Hematopoietic multipotent progenitor cell treated with erythropoietin and hydrocortisone succinate and interleukin-3 and kit ligand, for 6 days (in vitro differentiated cells): ENCODE results near the gene STARD8.
"Not testable (repeated sequence)": the region's sequence is repeated elsewhere in the genome, so short reads cannot be mapped to it uniquely, and the experiment has no call there.

ENCODE experiments used
- DNase-seq: peaks from one replicate; pipeline ENCODE4 v3.0.0-alpha.2; 2015

Gene STARD8

DNA sequence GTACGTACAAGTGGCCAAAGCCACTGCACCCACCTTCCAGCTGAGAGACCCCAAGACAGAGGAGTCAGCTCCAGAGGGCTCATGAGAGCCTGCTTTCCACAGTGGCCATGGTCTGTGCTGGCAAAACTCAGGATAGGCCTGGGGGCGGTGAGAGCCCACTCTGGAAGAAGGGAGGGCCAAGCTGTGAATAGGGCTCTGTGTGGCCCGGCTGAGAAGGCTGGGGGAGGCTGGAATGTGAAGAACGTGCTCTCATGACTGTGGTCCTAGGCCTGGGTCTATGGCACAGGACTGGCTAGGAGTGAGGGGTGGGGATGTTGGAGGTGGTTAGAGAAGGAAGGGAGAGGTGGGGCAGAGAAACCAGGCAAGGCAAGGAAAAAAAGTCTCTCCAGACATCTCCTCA, 13.3 kb downstream of the STARD8 start:
- no peak for DNase-seq

DNA sequence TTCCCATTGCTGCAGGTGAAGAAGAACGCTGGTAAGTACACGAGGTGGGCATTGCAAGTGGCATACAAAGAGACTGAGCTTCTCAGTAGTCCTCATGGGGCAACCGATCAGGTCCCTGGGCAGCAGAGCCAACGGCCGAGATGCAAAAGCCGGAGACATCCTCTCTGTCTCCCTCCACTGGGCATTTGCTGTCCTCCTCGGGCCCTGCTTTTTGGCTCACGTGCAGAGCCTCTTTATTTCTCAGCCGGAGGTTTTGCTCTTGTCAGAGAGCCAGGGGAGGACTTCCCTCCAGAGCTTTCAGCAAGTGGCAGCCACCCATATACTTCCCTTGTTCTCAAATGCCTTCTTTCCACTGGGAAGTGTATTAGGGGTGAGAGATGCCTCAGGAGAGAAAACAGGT, 18.0 kb downstream of the STARD8 start:
- no peak for DNase-seq

DNA sequence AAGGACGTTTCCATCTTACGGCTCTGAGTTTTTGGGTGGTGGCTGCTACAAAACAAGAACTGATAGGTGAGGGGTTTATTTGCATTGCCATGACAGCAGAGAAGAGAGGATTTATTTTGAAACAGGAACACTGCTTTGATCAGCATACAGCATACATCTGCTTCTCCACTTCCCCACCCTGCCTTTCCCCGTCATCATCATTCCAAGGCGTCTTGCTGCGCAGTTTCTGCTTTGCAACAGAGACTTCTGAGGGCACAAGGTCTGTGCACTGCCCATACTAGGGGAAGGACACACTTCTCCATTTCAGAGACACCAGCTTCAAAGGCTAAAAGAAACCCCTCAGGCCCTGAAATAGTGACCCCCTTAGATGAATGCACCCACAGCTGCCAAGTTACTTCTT, 19.1 kb downstream of the STARD8 start:
- DNase-seq, result no peak

DNA sequence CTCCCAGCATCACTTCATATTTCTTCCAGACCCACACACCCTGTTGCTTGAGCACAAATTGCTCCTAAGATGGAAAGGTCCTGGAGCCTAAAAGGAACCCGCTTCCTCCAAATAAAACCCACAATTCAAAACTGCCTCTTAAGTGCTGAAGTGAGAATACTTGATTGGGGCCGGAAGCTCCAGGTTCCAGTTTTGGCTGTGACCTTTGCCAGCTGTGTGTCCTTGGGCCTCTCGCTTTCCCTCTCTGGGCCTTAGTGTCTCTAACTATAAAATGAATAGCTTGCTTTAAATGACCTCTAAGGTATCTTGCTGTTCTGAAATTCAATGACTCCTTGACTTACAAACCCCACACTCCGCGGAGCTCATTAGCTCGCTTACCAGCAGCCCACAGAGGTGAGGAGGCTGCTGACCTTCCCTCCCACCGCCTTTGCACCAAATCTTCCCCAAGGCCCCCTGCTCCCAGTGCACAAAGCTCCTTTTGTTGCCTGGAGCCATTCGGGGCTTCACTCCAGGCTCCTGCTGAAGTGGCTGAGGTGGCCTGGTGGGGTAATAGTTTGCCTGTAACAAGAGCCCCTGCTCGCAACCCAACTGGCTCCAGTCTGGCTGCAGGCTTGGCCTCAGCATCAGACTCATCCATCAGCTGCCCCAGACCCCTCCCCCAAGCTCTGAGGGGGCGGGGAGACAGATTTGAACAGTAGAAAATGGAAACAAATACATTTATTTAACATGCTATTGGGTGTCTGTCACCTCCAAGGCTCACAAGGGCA, 21.8 kb downstream of the STARD8 start:
- DNase-seq, result no peak

DNA sequence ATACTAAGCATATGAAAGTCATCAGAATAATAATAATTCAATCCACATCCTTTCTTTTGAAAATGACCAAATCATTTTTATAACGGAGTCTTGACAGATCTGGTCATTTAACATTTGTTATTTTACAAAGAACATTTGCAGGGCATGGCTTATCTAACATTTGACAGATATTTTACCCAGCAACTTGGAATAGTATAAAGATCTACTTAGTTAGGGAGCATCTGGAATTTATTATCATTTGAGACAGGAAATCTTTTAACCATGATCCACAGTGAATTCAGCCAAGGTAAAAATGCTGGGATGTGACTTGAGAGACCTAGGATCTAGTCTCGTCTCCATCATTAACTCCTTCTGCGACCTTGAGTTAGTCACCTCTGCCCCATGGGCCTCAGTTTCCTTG, 22.4 kb downstream of the STARD8 start:
- DNase-seq, result no peak

DNA sequence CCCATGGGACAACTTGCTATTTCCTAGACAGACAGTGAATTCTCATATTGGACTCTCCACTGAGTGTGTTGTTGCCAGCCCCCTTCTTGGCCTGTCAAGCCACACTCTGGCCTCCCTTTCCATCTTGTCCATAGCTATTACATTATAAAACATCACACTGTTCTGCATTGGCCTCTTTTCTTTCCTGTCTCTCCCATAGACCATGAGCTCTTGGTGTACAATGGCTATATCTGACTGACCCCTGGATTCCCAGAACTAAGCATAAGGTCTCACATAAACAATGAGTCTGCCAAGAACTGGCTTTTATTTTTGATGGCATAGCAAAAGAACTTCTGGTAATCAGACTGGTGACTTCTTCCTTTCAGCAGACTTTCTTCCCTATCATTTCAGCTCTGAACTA, 23.8 kb downstream of the STARD8 start:
- DNase-seq, result no peak

DNA sequence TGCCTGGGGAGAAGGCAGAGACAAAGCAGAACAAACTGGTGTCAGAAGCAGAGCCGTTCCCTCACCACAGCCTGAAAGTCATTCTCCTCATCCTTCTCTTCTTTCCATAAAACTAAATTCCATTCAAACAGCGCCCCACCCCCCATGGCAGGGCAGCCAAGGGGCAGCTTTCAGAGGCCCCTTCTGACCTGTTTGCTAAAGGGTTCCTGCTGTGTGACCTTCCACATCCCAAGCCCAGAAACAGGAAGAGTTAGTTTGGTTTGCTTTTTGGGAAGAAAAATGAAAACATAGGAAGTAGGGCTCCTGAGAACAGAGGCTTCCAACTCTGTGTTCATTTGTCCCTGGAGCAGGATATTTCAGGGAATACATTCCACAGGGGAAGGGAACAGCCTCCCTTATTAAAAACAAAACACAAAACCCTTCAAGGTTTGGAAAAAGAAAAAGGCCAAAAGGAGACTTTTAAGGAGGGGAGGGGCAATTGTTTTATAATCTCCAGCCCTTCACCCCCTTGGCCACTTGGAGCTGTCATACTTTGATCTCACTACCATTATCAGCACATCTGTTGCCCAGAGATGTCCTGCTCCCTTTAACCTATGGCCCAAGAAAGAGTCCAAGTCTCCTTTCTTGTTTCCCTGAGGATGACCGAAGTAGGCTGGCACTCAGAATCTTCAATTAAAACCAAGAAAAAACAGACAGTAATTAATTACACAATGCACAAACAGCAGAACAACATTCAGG, 25.3 kb downstream of the STARD8 start:
- no peak for DNase-seq

DNA sequence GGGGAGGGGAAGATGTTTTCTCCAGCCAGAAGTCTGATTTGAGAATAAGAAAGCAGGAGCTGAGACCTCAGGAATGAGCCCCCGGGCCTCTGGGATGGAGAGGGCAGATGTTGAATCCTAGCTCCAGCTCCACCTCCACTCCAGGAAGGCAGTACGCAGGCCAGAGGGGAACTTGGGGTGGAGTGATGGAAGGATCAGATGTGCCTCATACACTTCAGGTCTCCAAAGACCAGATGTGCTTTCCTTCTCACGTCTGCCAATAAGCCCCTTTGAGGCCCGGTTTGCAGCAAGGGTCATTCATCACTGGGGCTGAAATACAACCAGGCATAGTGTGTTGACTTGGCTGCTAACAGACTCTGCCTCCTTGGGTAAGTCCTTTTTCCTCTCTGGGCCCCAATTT, 28.1 kb downstream of the STARD8 start:
- DNase-seq, result no peak

DNA sequence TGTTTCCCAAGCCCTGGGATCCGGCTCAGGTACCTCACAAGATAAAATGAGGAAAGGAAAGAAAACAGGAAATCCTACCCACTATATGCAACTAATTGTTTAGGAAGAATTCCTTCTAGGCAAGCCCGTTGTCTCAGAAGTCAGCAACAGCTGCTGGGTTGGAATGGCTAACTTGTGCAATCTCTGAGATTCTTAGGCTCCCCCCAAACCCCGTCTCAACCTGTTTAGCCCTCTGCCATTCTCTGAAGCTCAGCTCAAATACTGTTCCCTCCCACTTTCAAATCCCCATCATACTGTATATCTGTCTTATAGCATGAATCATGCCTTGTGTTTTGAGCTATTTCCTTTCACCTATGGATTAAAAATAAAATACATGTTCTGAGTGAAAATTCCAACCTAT, 28.9 kb downstream of the STARD8 start:
- DNase-seq, result no peak

DNA sequence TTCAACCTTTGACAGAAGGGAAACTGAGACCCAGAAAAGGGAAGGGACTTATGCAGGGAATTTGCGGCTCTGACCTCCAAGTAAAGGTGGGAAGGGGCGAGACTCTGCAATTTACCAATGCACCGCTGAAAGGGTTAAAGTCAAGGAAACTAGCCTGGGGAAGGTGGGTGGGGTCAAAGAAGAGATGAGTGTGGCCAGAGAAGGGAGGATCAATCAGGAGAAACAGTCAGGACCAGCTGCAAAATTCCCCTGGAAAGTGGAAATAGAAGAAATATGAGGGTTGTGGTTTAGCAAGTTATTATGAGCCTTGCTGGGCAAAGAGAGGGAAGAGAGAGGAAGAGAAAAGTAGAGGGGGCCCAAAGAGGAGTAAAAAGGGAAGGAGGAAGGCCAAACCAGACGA, 30.5 kb downstream of the STARD8 start:
- no peak for DNase-seq

DNA sequence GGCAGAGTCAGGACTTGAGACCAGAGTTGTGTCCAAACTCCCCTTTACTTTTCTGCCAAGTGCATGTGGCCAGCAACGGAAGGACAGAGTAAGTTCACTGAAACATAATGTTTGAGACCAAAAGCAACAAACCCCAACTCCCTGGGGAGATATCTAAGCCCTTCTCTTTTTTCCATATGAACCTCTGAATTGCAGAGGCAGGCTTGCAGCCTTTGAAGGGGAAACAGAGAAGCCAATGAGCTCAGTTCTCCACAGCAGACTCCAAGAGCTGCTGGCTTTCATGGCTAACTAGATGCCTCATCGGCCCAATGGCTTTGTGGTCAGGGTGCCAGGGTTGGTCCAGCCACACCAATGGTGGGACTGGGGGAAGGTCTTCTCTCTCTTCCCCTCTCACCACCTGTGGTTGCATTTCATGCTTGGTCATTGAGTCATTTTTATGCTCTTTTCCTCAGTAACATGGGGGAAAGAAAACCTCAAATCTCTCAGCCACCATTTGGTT, 34.0 kb downstream of the STARD8 start:
- DNase-seq, result no peak

DNA sequence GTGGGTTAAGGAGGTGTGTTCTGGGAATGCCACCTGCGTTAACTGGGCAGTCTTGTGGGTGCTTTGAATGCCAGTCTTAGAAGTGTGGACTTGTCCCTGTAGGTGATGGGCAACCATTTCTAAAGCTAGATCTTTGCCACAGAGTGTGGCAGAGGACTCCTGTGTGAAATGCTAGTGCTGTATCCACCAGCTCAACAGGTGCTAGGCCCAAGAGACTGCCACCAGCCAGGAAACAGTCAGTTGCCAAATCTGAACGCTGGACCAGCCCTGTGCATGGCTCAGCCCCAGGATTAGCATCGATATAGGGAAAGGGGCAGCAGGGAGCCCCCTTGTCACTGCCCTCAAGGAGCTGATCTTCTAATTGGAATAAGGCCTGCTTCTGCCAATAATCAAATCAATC, 35.3 kb downstream of the STARD8 start:
- no peak for DNase-seq

DNA sequence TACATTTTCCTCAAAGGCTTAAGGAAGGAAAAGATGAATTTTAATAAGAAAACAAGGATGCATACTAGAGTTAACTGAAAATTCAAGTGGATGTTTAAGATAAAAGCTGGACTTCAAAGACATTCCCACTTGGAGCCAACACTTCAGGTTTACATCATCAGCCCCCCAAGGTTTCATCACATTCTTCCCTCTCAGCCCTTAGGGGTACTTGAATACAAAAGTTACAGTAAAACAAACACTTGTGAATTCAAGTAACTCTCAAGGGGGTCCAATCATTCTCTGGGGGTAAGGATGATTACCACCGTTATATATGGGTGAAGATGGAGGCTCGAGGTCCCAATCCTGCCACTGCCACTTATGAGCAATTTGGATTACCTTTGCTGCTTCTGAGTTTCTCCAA, 36.1 kb downstream of the STARD8 start:
- no peak for DNase-seq

DNA sequence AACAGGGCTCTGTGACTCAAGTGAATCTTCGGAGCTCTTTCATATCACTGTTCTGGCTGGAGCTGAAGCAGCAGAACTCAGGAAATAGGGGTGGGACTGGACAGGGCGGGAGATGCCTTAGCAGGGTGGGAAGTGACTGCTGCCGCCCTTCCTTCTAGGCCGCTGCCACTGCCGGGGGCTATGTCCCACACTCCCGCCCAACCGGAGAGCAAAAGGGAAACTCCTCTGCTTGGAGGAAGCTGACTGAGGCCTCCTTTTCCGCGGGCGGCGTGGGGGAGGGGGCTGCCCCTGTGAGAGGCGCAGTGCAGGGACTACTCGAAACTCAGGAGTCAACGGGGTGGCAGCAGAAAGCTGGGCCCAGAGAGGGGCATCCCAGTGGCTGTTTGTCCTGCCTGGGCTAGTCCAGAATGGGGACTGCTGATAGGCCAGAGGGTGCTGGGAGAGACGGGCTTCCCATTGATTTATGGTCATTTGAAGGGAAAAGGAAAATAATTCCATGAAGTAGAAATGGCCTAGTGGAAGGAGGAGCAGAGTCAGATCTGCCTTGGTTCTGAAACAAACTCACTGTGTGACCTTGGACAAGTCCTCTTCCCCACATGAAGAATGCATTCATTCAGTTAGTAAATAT, 36.9 kb downstream of the STARD8 start:
- DNase-seq, result peak; percentile 53

DNA sequence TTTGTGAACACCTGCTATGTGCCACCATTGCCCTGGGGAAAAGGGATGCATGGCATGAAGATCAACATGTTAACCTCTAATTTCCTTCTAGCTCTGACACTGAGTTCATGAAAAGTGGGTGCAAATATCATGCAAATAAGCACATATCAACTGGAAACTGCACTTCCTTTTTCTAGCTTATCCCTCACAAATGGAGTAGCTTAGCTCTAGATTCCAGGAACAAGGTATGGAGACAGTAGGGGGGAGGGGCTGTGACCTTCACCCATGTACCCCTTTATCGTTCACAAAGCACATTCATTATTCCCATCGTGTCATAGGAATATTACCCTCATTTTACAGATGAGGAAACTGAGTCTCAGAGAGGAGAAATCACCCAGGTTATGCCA, 37.4 kb downstream of the STARD8 start:
- no peak for DNase-seq

DNA sequence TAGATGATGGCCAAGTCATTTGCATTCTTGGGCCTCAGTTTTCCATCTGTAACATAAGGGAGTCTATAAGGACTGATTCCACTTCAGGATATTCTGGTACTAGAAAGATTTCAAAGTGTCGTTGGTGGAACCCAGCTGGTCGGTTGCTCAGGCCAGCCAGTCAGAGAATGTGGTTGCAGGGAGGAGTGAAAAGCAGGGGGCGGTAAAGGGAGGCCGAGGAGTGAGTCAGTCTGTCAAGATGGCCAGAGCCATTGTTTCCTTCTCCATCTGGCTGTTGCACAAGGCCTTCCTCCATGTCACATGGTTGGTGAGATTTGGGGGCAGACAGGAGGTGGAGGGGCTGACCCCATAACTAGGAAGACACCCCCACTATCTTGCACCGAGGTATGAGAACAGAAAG, 38.2 kb downstream of the STARD8 start:
- peak; percentile 76 for DNase-seq

DNA sequence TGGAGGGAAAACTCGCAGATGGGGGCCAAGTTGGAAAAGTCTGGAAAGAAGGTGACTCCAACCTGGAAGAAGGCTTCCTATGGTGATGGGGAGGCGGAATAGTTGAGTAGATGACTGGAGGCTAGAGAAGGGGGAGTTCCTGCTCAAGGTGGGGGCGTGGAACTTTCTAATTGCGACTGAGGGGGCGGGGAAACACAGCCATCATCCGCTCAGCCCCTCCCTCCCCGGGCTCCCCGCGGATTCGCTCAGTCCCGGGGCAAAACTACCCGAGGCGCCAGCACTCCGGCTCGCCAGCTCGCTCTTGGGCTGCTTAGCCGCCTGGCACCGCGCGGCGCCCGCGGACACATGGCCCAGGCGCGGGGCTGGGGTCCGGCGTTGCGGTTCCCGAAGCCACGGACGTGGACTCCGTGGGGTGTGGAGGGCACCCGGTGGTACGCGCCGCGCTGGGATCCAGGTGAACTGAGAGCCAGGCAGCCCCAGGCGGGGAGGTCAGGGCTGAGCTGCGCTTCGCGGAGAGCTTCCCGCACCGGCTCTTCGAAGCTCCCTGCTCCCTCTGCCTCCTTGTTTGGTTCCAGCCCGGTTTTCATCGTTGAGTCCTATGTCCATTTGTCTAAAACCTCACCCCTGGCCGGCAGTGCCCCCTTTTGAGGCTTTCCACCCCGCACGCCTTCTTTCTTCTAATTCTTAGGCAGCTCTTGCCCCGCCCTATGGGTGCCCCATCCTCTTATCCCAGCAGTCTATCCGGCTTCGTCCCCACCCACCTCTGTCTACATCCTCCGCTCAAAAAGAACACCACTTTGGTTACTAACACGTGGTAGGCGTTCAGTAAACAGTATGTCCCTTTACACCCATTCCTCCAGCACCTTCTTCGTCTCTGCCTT, 38.9 kb downstream of the STARD8 start:
- peak; percentile 77 for DNase-seq

DNA sequence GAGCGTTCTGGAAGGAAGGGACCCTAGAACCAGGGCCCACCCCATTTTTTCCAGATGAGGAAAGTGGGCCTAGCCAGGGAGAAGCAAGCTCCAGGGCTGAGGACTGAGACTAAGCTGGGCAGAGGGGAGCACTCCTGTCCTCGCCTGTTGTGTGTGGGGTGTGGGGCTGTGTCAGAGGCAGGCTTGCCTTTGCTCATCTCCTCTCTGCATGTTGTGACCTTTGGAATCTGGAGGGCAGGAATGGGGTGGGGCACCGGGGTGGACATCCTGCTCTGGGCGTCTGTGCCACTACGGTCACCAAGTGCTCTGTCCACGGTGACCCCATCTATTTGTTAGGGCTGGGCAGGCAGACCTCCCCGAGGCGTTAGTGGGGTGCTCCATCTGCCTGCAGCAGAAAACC, 41.5 kb downstream of the STARD8 start:
- not testable (repeated sequence) for DNase-seq

DNA sequence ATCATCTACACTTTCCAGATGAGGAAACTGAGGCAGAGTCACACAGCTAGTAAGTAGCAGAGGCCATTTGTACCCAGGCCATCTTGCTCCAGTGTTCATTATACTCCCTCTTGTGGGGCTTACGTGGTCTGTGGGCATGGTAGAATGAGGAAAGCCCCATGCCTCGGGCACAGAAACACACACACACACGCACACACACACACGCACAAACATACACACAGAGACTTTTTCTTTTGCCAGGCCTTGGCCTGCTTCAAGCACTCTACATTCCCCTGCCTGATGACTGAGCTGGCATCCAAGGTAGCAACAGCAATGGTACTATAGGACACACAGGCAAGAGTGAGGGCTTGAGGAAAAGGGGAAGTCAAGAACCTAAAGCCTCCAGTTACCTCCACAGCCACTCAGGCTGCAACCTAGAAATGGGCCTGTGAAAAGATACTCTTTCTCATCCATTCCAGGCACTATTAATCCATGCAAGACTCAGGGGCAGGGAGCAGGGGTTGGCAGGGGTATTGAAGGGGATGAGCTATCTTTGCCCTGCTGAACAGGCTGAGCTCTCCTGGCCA, 43.6 kb downstream of the STARD8 start:
- DNase-seq, result no peak

DNA sequence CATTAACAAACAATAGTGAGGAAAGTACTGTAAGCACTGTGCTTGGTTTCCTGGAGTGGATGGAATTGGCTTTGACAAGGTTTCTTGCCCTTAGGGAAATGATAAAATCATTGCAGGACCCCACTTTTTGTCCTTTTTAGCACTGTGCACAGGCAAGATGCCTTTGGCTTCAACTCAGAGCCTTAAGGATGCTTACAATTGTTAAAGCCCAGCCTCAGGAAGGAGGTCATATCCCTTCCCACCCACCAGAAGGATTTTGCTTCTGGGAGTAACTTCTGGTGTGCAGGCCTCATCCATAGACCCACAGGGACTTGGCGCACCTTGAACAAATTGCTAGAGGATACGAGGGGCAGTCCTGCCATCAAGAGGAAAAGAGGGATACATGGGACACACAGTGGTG, 44.5 kb downstream of the STARD8 start:
- DNase-seq, result no peak

DNA sequence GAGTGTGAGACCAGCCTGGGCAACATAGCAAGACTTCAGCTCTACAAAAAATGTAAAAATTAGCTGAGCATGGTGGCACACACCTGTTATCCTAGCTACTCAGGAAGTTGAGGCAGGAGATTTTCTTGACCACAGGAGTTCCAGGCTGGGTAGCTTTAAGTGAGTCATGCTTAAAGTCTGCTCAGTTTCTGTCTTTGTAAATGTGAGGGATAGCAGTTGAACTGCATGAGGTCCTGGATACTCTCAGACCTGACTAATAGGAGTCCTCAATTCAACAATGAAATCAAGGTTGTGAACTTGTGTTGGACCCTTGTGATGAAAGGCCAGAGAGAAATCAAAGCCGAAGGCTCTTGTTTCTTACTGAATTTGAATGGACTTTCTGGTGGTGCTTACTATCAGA, 45.2 kb downstream of the STARD8 start:
- no peak for DNase-seq
